ENCODE measurements around the gene GEN1.

- TF ChIP-seq CTCF (IDR thresholded peaks at IDR 0.05): no peak
- TF ChIP-seq POLR2A (IDR thresholded peaks at IDR 0.05): no peak
Measured at GRCh38 chr2:17813742-17814473, 60.0 kb downstream of the GEN1 start.
